Calu3 (cell line): ENCODE measurements around the gene TSACC. TPM values are rescaled to one million over a fixed set of nuclear protein-coding genes. Genes with fewer than 3 reads are reported as not detected.

Experiments used
- BruUV-seq: library from RNA; stranded (reverse); fragments of 400-500 nt; replicated peaks from 2 replicates; lab custom pipeline; 2021; lab: Mats Ljungman, UMichigan
- CTCF ChIA-PET: fragments of 300-600 bp; sonication (Branson Sonifier 250); formaldehyde crosslinking; loops from one replicate; lab custom pipeline; 2022; ENCODE audit warnings: antibody characterized with exemption; lab: Charles Lee
- DNase-seq: peaks from one replicate; pipeline ENCODE4 v3.0.0; 2022
- H3K27ac Mint-ChIP-seq: one replicate; pipeline ENCODE4 v1.8.0; 2022; ENCODE audit warnings: mixed read lengths; ENCODE audit not compliant: unreplicated experiment
- H3K27me3 Mint-ChIP-seq: one replicate; pipeline ENCODE4 v1.8.0; 2022; ENCODE audit warnings: mixed read lengths; ENCODE audit not compliant: unreplicated experiment
- H3K36me3 Mint-ChIP-seq: one replicate; pipeline ENCODE4 v1.8.0; 2022; ENCODE audit warnings: mild to moderate bottlenecking, moderate library complexity, mixed read lengths; ENCODE audit not compliant: insufficient read depth, unreplicated experiment
- H3K4me1 Mint-ChIP-seq: one replicate; pipeline ENCODE4 v1.8.0; 2022; ENCODE audit warnings: mild to moderate bottlenecking, low read depth, mixed read lengths; ENCODE audit not compliant: unreplicated experiment
- H3K4me3 Mint-ChIP-seq: one replicate; pipeline ENCODE4 v1.8.0; 2022; ENCODE audit warnings: mild to moderate bottlenecking, low read depth, moderate library complexity, mixed read lengths; ENCODE audit not compliant: unreplicated experiment
- H3K9me3 Mint-ChIP-seq: one replicate; pipeline ENCODE4 v1.8.0; 2022; ENCODE audit warnings: low read depth, mixed read lengths; ENCODE audit not compliant: unreplicated experiment
- intact Hi-C: fragments of 100-400 bp; cut with micrococcal nuclease; formaldehyde crosslinking; loops from one replicate; pipeline ENCODE4 v1.10.0; 2022; ENCODE audit not compliant: unreplicated experiment
- total RNA-seq: library from RNA; stranded (reverse); gene quantifications from 2 replicates; pipeline ENCODE4 v1.2.3, GENCODE V29; 2022
- TF ChIP-seq, protein P1 (sequence below): fragments of 200-600 bp; IDR thresholded peaks from one replicate; pipeline ENCODE4 v1.8.0; 2022; ENCODE audit warnings: antibody characterized with exemption; ENCODE audit not compliant: unreplicated experiment

TSACC gene
- total RNA-seq, 1 experiment from 2014 or later: 1.4 TPM

DNA sequence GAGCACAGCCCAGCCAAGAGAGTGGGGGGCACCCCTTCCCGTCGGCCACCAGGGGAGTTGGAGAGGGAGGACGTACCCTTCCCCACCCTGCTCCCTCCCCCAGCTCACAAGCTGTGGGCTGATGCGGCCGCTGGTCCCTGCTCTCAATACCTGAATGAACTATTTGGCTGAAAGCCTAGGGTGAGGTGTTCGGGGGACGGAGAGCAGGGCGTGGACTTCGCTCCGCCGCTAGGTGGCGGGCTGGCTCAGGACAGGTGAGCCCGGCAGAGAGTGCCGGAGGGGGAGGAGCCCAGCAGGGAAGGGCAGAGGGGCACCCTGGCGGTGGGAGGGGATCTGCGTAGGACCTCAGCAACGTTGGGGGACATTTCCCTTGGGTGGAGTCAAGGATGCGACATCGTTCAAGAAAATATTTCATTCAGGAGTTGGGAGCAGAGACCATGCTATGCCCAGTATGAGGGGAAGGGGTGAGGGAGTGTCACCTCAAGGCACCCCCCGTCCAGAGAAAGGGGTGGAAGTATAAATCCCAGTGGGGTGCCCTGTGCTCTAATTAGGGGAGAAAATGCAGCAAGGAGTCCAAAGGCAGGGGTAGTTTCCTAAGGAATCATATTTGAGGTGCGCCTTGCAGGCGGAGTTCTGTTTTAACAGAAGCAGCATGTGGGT lies 18.7 kb downstream of the TSACC start:
- H3K27ac Mint-ChIP-seq: peak overlapping the region; percentile 11
- H3K9me3 Mint-ChIP-seq: no peaks in the 10 kb centered on the region
- intact Hi-C loops: loop anchor here (1.0 kb wide), 1 partner anchor 87 kb away; no protein-coding TSS in a partner anchor
- H3K4me1 Mint-ChIP-seq: no peaks in the 10 kb centered on the region
- peak; percentile 93 for DNase-seq
- H3K4me3 Mint-ChIP-seq: peak overlapping the region; percentile 38
- TF ChIP-seq, protein P1, sequence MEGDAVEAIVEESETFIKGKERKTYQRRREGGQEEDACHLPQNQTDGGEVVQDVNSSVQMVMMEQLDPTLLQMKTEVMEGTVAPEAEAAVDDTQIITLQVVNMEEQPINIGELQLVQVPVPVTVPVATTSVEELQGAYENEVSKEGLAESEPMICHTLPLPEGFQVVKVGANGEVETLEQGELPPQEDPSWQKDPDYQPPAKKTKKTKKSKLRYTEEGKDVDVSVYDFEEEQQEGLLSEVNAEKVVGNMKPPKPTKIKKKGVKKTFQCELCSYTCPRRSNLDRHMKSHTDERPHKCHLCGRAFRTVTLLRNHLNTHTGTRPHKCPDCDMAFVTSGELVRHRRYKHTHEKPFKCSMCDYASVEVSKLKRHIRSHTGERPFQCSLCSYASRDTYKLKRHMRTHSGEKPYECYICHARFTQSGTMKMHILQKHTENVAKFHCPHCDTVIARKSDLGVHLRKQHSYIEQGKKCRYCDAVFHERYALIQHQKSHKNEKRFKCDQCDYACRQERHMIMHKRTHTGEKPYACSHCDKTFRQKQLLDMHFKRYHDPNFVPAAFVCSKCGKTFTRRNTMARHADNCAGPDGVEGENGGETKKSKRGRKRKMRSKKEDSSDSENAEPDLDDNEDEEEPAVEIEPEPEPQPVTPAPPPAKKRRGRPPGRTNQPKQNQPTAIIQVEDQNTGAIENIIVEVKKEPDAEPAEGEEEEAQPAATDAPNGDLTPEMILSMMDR: peak; percentile 98
- CTCF ChIA-PET: interaction anchor here (0.6 to 1.5 kb wide), 3 partner anchors 29 to 214 kb away, joined by 3 read pairs; no protein-coding TSS in a partner anchor
- H3K36me3 Mint-ChIP-seq: peaks cover 5% of the 10 kb centered on the region
- H3K27me3 Mint-ChIP-seq: peaks cover 75% of the 10 kb centered on the region
- BruUV-seq: no TSS peak

DNA sequence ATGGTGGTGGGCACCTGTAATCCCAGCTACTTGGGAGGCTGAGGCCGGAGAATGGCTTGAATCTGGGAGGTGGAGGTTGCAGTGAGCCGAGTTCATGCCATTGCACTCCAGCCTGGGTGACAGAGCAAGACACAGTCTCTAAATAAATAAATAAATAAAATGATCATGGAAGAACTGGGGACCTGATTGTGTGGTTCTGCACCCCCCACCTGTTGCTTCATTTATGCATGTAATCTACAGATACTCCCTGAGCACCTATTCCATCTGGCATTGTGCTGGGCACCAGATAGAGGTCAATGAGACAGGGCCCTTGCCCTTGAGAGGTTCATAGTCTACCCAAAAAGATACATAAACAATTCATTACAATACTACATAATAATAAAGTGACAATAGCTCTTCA lies 19.7 kb downstream of the TSACC start:
- DNase-seq: no peak
- H3K4me1 Mint-ChIP-seq: no peaks in the 10 kb centered on the region
- H3K27me3 Mint-ChIP-seq: peaks cover 68% of the 10 kb centered on the region
- H3K27ac Mint-ChIP-seq: no peak overlapping the region
- BruUV-seq: no TSS peak
- intact Hi-C loops: no loop called here
- H3K4me3 Mint-ChIP-seq: no peak overlapping the region
- H3K9me3 Mint-ChIP-seq: no peaks in the 10 kb centered on the region
- H3K36me3 Mint-ChIP-seq: peaks cover 5% of the 10 kb centered on the region
- TF ChIP-seq, protein P1: no peak
- CTCF ChIA-PET: interaction anchor here (1.6 kb wide), 1 partner anchor 13 kb away, joined by 4 read pairs; no protein-coding TSS in a partner anchor

DNA sequence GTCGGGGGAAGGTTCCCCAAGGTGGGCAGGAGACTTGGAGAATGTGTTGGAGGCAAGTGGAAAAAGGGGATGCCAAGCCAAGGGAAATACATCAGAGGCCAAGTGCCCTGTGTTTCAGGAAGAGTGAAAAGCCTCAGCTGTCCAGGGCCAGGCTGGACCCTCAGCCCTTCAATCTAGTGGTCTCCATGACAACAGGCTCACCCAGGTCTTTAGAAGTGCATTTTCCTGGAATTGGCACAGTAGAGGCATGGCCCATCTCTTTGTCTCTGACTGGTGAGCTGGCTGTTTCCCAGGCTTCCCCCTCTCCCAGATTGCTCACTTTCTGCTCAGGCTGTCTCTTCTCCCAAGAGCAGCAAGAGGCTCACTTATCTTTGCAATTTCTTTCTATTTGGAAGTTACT lies 20.3 kb downstream of the TSACC start:
- CTCF ChIA-PET: interaction anchor here (0.6 to 1.6 kb wide), 5 partner anchors 14 to 1341 kb away, joined by 3 to 9 read pairs (median 4); no protein-coding TSS in a partner anchor
- H3K9me3 Mint-ChIP-seq: no peaks in the 10 kb centered on the region
- peaks cover 5% of the 10 kb centered on the region for H3K36me3 Mint-ChIP-seq
- no TSS peak for BruUV-seq
- H3K4me1 Mint-ChIP-seq: no peaks in the 10 kb centered on the region
- no peak overlapping the region for H3K4me3 Mint-ChIP-seq
- DNase-seq: no peak
- H3K27me3 Mint-ChIP-seq: peaks cover 68% of the 10 kb centered on the region
- intact Hi-C loops: no loop called here
- TF ChIP-seq, protein P1: no peak
- H3K27ac Mint-ChIP-seq: no peak overlapping the region

DNA sequence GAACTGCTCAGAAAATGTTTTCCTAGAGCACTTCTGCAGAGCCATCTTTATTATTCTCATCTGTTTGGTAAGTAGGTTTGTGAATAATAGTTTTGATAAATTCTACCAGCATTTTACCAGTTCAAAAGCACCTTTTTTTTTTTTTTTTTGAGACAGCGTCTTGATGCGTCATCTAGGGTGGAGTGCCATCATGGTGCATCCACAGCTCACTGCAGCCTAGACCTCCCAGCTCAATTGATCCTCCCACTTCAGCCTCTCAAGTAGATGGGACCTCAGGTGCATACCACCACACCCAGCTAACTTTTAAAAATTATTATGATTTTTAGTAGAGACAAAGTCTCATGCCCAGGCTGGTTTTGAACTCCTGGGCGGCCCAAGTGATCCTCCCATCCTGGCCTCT lies 20.9 kb downstream of the TSACC start:
- Mint-ChIP-seq H3K27me3 (peaks cover 73% of the 10 kb centered on the region), H3K9me3 (no peaks in the 10 kb centered on the region), H3K4me3 (no peak overlapping the region), H3K27ac (no peak overlapping the region), H3K4me1 (no peaks in the 10 kb centered on the region), H3K36me3 (peaks cover 5% of the 10 kb centered on the region)
- intact Hi-C loops: no loop called here
- no peak for DNase-seq
- no TSS peak for BruUV-seq
- TF ChIP-seq, protein P1: no peak
- CTCF ChIA-PET: interaction anchor here (0.5 to 1.6 kb wide), 8 partner anchors 10 to 1342 kb away, joined by 3 to 9 read pairs (median 4); partner anchors contain the start of gene ADAM15
